HG03432 (cell line): Measurements from ENCODE around the gene TSR1.

Experiments
- ATAC-seq: cut with Tn5 transposase; IDR thresholded peaks from one replicate; pipeline ENCODE4 v1.9.1; 2021; ENCODE audit warnings: mild to moderate bottlenecking, moderate library complexity; ENCODE audit not compliant: unreplicated experiment

TSR1 gene

GRCh38 chr17:2289878-2290478 is 46.3 kb downstream of the TSR1 start:
- ATAC-seq: no peak

GRCh38 chr17:2283302-2283701 is 53.0 kb downstream of the TSR1 start:
- no peak for ATAC-seq

GRCh38 chr17:2282297-2282873 is 53.9 kb downstream of the TSR1 start:
- no peak for ATAC-seq

- ATAC-seq: no peak
These were observed 56.5 kb downstream of the TSR1 start for GRCh38 chr17:2279707-2280106.

GRCh38 chr17:2277429-2278170 is 58.7 kb downstream of the TSR1 start:
- no peak for ATAC-seq

GRCh38 chr17:2275722-2276121 is 60.5 kb downstream of the TSR1 start:
- ATAC-seq: no peak

GRCh38 chr17:2274414-2274813 is 61.8 kb downstream of the TSR1 start:
- no peak for ATAC-seq
